ENCODE results near the gene ZKSCAN3. TPM values are rescaled to one million over a fixed set of nuclear protein-coding genes. Genes with fewer than 3 reads are reported as not detected.

The ZKSCAN3 gene
- total RNA-seq, 1 experiment from 2014 or later: 11.2 TPM

Other genes starting within 250 kb of the ZKSCAN3 start
- gene ZSCAN16, start 225.3 kb upstream of the ZKSCAN3 start, total RNA-seq (2021; ENCODE audit: unreplicated experiment): 5.0 TPM
- gene ZKSCAN8, start 208.1 kb upstream of the ZKSCAN3 start, total RNA-seq (2021; ENCODE audit: unreplicated experiment): 20.7 TPM
- gene ZSCAN9, start 124.7 kb upstream of the ZKSCAN3 start, total RNA-seq (2021; ENCODE audit: unreplicated experiment): 10.8 TPM
- gene ZKSCAN4, start 97.7 kb upstream of the ZKSCAN3 start, total RNA-seq (2021; ENCODE audit: unreplicated experiment): 4.8 TPM
- gene NKAPL, start 90.7 kb upstream of the ZKSCAN3 start, total RNA-seq (2021; ENCODE audit: unreplicated experiment): not detected
- 10.3 TPM for gene ZSCAN26, start 82.8 kb upstream of the ZKSCAN3 start, total RNA-seq (2021; ENCODE audit: unreplicated experiment)
- gene PGBD1, start 68.4 kb upstream of the ZKSCAN3 start, total RNA-seq (2021; ENCODE audit: unreplicated experiment): 3.6 TPM
- 10.1 TPM for gene ZSCAN31, start 13.8 kb upstream of the ZKSCAN3 start, total RNA-seq (2021; ENCODE audit: unreplicated experiment)
- gene ZSCAN12, start 49.8 kb downstream of the ZKSCAN3 start, total RNA-seq (2021; ENCODE audit: unreplicated experiment): 0.81 TPM
- gene ZSCAN23, start 93.5 kb downstream of the ZKSCAN3 start, total RNA-seq (2021; ENCODE audit: unreplicated experiment): not detected
- not detected for gene GPX6, start 165.8 kb downstream of the ZKSCAN3 start, total RNA-seq (2021; ENCODE audit: unreplicated experiment)
- not detected for gene GPX5, start 175.9 kb downstream of the ZKSCAN3 start, total RNA-seq (2021; ENCODE audit: unreplicated experiment)

Data from HCT116 (cell line).